Measurements from ENCODE around the gene SMAD3. TPM values are rescaled to one million over a fixed set of nuclear protein-coding genes. Genes with fewer than 3 reads are reported as not detected.

The SMAD3 gene
- total and polyA plus RNA-seq, 2 of the 8 experiments (the other 6 are each of a cell fraction or from before 2014, with no cell fraction given) = 10.1 to 12.4 TPM

GRCh38 chr15:67030036-67030762 is 35.2 kb upstream of the SMAD3 start (continued):
- no peak for TF ChIP-seq SIX5 (IDR thresholded peaks at IDR 0.05; ENCODE audit: low read depth, low read length)
- TF ChIP-seq CHD7 (IDR thresholded peaks at IDR 0.05; ENCODE audit: insufficient replicate concordance, low read length) = peak; percentile 20
- no peak for TF ChIP-seq ZNF274 (IDR thresholded peaks at IDR 0.05; ENCODE audit: borderline replicate concordance, extremely low read depth, low read length)
- TF ChIP-seq JUN (IDR thresholded peaks at IDR 0.05; ENCODE audit: low read depth, low read length) = no peak
- TF ChIP-seq SUZ12 (IDR thresholded peaks at IDR 0.05; ENCODE audit: low read length) = no peak

All from H1 (cell line).